HG02884 (cell line): ENCODE measurements around the gene PARP15.
A peak's percentile ranks its signal among the peaks of the same experiment; 100 is the strongest.
"Not testable (repeated sequence)": the region's sequence is repeated elsewhere in the genome, so short reads cannot be mapped to it uniquely, and the experiment has no call there.

Source experiments
- ATAC-seq: cut with Tn5 transposase; IDR thresholded peaks from one replicate; pipeline ENCODE4 v1.9.1; 2021; ENCODE audit warnings: mild to moderate bottlenecking, moderate library complexity; ENCODE audit not compliant: unreplicated experiment

Gene PARP15

DNA sequence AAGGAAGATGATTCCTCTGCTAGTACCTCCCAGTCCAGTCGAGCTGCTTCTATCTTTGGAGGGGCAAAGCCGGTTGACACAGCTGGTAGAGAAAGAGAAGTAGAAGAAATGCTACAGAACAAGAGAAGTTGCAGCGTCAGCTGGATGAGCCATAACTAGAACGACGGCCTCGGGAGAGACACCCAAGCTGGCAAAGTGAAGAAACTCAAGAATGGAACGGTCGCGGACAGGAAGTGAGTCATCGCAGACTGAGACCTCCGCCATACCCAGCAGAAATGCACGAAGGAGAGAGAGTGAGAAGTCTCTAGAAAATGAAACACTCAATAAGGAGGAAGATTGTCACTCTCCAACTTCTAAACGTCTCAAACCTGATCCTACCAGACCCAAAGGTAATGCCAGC is 84.2 kb downstream of the PARP15 start:
- no peak for ATAC-seq

DNA sequence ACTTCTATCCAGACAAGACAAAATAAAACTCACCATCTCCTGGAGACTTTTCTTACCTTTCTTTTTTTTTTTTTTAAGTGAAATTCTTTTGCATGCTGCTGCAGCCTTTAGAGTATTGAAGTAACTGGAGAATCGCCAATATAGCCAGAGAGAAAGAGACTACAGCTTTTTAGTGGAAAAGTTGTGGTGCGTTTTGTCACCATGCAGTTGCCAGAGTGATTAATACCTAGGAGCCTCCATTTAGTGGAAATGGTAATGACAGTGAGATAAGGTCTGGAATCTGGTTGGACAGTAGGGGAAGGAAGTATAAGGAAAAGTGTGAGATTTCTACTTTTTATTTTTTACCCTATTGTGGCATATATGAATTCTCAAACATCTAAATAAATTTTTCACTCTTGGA is 85.1 kb downstream of the PARP15 start:
- no peak for ATAC-seq

DNA sequence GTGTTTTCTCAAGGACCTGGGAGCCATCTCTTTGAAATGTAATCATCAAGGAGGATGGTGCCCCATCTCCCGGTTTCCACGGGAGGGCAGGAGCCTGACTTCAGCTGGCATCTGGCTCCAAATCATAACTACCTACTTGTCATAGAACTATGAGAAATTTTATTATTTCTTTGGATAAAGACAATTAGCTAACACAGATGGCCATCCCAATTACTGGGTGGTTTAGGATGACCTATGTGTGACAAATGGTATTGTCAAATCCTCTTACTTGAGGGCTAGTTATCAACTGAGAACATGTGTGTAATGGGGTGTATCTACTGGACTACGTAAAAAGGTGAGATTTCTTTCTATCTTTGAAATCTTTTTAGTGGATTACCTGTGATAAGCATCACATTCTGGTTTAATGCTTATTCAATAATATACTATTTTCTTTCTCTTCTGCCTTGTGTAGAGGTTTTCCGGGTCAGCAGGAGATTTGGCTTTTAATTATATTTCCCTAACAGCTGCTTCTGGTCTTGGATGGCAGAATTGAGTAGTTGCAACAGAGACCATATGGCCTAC is 87.9 kb downstream of the PARP15 start:
- no peak for ATAC-seq

DNA sequence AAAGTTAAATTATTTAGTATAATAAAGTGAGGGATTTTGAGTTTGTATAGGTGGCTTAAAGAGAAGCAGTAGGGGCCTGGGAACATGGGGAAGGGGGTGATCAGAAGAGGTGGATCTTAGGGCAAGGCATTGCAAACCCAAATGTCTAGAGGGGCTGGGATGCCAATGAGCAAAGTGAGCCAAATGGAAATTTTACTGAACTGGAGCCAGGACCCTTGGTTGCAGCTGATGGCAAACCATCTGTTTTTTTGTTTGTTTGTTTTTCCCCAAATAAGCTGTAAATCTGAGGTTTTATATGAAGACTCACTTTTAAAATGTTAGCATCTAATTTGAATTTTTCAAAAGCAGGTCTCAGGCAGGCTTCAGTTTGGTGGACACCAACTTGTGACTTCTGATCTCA is 88.4 kb downstream of the PARP15 start:
- no peak for ATAC-seq

DNA sequence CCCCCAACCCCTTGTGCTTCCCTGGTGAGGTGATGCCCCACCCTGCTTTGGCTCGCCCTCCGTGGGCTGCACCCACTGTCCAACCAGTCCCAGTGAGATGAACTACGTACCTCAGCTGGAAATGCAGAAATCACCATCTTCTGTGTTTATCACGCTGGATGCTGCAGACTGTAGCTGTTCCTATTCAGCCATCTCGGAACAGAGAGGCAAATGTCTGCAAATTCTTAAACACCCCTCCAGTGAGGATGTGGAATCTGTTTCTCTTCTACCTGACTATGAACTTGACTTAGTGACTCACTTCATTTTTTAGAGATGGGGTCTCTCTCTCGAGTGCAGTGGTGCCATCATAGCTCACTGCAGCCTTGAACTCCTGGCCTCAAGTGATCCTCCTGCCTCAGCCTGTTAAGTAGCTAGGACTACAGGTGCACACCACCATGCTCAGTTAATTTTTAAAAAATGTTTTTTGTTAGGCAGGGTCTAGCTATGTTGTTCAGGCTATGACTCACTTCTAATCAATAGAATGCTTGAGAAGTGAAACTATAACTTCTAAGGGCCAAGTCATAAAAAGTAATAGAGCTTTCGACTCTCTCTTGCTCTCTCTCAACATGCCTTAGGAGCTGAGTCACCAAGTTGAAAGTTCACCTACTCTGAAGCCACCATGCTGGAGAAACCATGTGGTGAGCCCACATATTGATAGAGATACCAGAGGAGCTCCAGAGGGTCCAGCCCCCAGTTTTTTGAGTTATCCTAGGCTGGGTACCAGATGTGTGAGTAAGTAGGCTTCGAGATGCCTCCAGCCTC is 91.7 kb downstream of the PARP15 start:
- ATAC-seq: no peak

DNA sequence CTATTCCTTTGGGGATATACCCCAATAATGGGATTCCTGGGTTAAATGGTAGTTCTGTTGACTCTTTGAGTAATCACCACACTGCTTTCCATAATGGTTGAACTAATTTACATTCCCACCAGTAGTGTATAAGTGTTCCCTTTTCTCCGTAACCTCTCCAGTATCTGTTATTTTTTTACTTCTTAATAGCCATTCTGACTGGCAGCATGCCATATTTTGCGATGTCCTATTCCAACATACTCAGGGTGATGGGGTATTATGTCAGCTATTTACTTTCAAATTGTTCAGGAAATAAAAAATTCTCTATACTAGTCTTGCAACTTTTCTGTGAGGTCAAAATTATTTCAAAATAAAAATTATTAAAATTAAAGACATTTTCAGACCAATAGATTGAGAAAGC is 94.1 kb downstream of the PARP15 start:
- ATAC-seq: no peak

DNA sequence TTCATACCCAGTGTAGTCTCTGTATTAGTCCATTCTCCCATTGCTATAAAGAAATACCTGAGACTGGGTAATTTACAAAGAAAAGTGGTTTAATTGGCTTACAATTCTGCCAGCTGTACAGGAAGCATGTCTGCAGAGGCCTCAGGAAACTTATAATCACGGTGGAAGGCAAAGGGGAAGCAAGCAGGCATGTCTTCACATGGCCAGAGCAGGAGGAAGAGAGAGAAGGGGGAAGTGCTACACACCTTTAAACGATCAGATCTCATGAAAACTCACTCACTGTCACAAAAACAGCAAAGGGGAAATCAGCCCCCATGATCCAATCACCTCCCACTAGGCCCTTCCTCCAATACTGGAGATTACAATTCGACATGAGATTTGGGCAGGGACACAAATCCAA is 96.9 kb downstream of the PARP15 start:
- ATAC-seq: no peak

DNA sequence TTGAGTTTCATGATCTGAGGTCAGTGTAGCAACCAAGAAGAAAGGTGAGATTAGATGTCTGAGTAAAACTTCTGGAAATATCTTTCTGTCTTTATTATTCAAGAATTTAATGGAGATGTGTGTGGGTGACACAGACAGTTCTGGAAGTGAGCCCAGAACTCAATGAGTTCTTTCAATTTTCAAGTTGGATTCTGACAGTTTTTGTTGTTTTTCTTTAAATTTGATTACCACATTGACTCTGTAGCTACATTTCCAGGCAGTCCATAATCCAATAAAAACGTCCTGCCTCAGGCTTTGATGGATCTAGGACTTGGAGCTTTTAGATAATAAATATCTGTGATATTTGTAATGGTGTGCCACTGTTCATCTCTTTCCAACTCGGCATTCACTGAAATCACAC is 99.3 kb downstream of the PARP15 start:
- ATAC-seq: no peak

DNA sequence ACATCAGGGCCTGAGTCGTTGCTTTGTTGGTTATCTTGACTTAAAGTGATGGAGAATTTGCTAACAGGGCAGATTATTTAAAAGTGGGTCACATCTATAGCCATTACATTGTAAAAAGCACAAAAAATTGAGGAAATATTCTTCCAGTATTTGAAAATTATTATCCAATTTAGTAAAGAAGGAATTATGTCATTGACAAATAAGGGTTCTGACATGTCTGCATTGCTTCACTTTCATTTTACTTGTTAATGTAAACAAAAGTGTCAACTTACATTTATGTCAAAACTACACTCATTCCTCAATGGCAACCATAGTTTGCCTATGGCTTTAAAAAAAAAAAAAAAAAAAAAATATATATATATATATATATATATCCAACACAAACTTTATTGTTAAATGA is 99.8 kb downstream of the PARP15 start:
- no peak for ATAC-seq

DNA sequence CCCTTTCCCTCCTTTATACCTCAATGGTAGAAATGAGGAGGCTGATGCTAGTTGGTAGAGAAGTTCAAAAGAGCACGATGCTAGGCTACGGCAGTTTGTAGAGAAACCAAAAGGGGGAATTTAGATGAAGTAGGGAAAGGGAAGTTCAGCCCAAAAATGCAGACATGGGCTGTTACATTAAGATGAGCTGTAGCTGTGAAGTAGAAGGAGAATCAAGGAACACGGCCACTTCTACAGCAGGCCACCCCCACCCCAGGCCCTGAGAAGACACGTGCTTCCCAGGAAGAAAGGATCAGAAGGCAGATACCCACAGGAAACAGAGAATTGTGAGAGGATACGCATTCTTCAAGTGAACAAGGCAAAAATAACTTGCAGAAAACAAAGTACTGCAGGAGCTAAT is 101.1 kb downstream of the PARP15 start:
- no peak for ATAC-seq

DNA sequence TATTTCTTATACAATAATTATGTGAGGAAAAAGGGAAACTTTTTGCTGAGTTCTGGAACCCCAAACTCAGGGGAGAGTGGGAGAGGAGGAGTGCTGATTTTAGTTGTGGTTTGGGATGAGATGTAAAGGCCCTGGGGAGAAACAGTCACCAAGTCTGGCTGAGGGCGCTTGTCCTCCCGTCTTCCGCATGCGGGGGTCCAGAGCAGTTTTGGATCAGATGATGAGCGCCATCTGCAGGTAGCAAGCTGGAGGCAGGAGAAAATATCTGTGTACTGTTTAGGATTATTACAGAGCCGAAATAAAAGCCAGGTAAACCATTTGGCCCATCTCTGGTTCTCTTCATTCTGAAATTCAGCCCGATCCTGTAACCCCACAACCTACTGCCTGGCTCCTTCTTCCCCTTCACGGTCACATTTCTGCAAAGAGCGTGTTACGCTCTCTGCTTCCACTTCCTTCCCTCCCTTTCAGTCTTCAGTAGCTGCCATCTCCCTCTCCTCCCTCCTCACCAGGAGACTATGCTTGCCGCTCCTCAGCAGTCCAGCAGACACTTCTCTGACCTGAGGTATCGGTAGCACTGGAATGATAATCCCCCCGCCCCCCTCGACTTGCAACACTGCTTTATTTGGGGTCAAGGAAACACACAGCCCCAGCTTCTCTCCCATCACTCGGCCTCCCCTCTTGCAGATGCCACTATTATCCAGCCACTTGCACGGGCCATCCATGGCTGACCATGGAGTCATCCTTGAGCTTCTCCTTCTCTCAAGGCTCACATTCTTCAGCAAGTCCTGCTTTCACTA is 101.8 kb downstream of the PARP15 start:
- ATAC-seq: peak; percentile 36

DNA sequence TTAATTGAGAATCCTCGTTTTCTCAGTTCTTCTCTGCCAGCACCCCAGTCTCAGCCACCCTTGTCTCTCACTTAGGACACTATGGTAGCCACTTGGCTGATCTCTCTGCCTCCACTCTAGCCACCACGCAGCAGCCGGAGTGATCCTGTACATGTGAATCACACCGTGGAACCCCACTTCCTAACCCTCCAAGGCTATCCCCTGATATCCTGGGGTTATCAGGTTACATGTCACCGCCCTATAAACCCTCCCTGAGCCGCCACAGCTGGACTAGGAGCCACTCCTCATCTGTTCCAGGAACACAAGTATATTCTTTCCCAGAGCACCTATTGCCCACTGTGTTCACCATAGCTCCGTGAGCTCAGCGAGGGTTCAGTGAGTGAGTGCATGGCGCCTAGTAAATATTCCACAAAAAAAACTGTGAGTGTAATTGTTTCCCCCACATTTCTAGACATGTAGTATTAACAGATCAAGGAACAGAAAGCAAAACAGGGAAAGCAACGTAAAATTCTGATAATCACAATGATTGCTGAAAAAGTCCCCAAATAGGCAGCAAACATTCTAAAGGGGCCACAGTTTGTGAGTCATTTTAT is 102.5 kb downstream of the PARP15 start:
- no peak for ATAC-seq

DNA sequence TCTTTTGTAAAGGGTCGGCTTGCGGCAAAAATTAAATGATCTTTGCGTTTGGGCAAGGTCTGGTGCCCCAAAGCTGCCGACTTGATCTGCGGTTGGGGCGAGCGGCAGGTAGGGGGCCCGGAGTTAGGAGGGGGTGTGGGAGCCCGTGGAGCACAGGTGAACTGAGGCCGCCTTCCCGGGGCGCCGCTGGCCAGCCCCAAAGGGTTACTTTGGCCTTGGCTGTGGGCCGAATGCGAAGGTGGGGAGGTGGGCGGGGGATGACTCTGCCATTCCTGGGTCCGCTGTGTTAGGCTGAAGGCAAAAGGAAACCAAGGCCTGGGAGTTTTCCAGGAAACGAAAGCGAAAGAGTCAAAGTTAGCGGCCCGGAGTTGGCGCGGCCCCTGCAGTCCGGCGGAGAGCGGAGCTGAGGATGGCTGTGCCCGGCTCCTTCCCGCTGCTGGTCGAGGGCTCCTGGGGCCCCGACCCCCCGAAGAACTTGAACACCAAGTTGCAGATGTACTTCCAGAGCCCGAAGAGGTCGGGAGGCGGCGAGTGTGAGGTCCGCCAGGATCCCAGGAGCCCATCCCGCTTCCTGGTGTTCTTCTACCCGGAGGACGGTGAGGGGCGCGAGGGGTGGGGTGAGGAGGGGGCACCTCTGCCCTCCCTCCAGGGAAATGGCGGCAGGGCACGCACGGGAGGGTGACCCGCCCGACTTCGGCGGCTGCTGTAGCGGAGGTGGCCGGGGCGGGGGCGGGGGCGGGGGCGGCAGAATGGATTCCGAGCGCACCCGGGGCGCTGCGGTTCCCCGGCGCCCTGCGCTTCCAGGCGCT is 103.2 kb downstream of the PARP15 start, which contains the start of gene PARP14:
PARP14 (plus strand) TSS at position 365 of the 809 bp plus-strand sequence; CDS start at position 410, 45 bp downstream.
- peak; percentile 36 for ATAC-seq

DNA sequence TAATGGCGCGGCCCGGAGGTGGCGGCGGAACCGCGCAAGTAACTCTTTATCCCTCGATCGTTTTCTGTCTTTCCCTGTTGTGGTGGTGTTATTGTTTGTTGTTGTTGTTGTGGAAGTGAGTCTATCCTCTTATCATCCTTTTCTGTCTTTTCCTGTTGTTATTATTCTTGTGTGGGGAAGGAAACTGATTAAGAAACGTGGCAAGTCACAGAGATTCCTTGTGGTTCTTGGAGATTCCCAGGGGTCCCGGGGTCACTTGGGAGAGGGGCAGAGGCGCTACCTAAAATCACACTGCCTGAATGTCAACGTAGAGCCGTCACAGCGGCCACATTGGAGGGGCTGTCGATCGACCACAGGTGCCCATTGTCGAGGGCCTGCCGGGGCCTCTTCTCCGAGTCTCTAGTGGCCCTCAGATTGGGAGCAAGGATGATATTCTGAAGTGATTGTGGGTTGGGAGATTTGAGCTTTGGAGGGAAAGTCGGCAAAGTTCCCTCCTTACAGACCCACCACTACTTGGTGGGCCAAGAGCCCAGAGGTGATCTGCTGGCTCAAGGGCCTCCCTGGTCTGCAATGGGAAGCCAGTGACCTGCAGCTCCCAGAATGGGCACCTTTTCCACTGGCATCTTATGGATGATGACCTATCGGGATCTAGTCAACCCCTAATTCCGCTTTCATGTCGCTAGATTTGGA is 104.0 kb downstream of the PARP15 start:
- no peak for ATAC-seq

DNA sequence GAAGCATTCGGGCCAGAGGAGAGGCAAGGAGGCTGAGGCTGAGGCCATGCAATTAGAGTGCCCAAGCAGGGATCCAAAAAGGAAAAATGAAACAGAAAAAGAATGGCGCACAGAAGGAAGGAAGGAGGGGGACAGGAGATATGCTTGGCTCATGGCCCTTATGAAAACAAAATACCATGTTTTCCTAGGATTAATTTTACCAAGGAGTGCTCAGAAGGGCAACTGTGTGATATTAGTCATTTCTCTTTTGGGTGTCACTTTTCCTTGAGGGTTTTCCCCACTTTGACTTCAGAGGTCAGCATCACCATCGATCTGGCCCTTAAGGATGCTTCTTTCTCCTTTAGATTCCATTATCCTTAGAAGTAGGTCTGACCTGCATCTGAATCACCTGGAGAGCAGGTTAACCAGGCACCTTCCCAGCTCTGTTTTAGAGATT is 104.5 kb downstream of the PARP15 start:
- ATAC-seq: no peak

DNA sequence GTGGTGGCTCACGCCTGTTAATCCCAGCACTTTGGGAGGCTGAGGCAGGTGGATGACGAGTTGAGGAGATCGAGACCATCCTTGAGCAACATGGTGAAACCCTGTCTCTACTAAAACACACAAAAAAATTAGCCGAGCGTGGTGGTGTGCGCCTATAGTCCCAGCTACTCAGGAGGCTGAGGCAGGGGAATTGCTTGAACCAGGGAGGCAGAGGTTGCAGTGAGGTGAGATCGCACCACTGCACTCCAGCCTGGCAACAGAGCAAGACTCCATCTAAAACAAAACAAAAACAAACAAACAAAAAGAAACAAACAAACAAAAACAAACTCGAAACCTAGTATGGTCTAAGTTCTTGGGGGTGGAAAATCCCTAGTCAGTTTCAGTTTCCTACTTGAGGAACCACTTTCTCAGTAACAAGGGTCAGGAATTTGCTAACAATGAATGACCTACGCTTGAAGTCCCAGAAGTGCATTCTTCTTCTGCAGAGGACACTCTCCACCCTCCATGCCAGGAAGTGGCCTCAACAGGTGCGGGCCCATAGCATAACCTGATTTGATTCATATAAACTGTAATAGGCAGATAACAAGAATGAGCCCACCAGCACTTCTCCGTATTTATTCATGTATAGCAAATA is 105.4 kb downstream of the PARP15 start:
- not testable (repeated sequence) for ATAC-seq

DNA sequence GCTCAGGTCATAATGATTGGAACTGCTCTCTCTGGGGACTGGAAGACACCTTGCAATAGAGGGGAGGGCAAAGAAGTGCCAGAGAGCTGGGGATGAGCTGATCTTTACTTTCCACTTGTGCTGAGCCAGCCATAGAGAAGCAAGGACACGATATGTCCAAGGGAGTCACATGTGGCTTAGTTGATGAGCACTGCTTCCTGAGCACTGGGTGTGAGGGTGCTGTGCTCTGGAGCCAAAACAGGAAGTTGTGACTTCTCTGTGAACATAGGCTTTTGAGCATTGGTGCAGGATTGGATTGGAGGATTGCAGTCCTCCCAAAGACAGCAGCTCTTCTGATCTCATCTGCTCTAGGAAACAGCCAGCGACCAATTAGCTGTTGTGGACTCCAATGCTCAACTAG is 109.8 kb downstream of the PARP15 start:
- ATAC-seq: no peak
